ELF-1 (cell line): Measurements from ENCODE around the gene LYRM1.
"Not testable (repeated sequence)": the region's sequence is repeated elsewhere in the genome, so short reads cannot be mapped to it uniquely, and the experiment has no call there.

Experiments used
- DNase-seq: peaks from one replicate; pipeline ENCODE4 v3.0.0-alpha.2; 2016; ENCODE audit warnings: low read depth, low spot score

LYRM1 gene

GRCh38 chr16:20973201-20973600 is 72.6 kb downstream of the LYRM1 start:
- not testable (repeated sequence) for DNase-seq
